Stimulated activated memory B cell treated with anti-CD40 and anti-IgM and Interleukin-4, amounts not matched to agents 10 μg/mL and 1 μg/mL and 100 μg/mL, for 72 hours (primary cell): Measurements from ENCODE around the gene CUL3.
"Not testable (repeated sequence)": the region's sequence is repeated elsewhere in the genome, so short reads cannot be mapped to it uniquely, and the experiment has no call there.

Experiments used
- ATAC-seq: fragments of 150-1000 bp; cut with Tn5 transposase; 2 replicates; pipeline ENCODE4 v1.10.0; 2021
- H3K27ac Mint-ChIP-seq: one replicate; pipeline ENCODE4 v1.8.0; 2022; ENCODE audit warnings: mild to moderate bottlenecking, mixed read lengths
- H3K27me3 Mint-ChIP-seq: one replicate; pipeline ENCODE4 v1.8.0; 2022; ENCODE audit warnings: mixed read lengths
- H3K36me3 Mint-ChIP-seq: one replicate; pipeline ENCODE4 v1.8.0; 2022; ENCODE audit warnings: mixed read lengths
- H3K4me1 Mint-ChIP-seq: one replicate; pipeline ENCODE4 v1.8.0; 2022; ENCODE audit warnings: mixed read lengths
- H3K4me3 Mint-ChIP-seq: one replicate; pipeline ENCODE4 v1.8.0; 2022; ENCODE audit warnings: mild to moderate bottlenecking, moderate library complexity, mixed read lengths
- H3K9me3 Mint-ChIP-seq: one replicate; pipeline ENCODE4 v1.8.0; 2022; ENCODE audit warnings: mixed read lengths

CUL3 gene

DNA sequence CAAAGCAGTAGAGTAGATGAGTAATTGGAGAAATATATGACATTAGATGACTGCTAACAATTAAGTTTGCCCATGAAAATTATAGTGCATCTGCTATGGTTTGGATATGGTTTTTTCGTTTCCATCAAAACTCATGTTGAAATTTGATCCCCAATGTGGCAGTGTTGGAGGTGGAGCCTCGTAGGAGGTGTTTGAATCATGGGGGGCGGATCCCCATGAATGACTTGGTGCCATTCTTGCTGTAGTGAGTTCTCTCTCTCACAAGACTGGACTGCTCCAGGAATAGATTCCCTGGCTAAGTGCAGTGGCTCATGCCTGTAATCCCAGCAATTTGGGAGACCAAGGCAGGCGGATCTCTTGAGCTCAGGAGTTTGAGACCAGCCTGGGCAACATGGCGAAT, 9.7 kb upstream of the CUL3 start:
- Mint-ChIP-seq H3K9me3 (no peaks in the 10 kb centered on the region), H3K4me3 (no peak overlapping the region), H3K4me1 (peaks cover 17% of the 10 kb centered on the region), H3K27me3 (no peaks in the 10 kb centered on the region), H3K36me3 (no peaks in the 10 kb centered on the region), H3K27ac (no peak overlapping the region)
- no peak for ATAC-seq

GRCh38 chr2:224591220-224591619, 6.1 kb upstream of the CUL3 start:
- no peak overlapping the region for H3K4me3 Mint-ChIP-seq
- H3K27ac Mint-ChIP-seq: no peak overlapping the region
- peaks cover 16% of the 10 kb centered on the region for H3K4me1 Mint-ChIP-seq
- no peaks in the 10 kb centered on the region for H3K36me3 Mint-ChIP-seq
- H3K27me3 Mint-ChIP-seq: no peaks in the 10 kb centered on the region
- no peaks in the 10 kb centered on the region for H3K9me3 Mint-ChIP-seq
- ATAC-seq: no peak

GRCh38 chr2:224586127-224586695, 1.0 kb upstream of the CUL3 start:
- Mint-ChIP-seq H3K9me3 (no peaks in the 10 kb centered on the region), H3K36me3 (peaks cover 6% of the 10 kb centered on the region), H3K4me3 (peak overlapping the region; percentile 94), H3K27me3 (no peaks in the 10 kb centered on the region), H3K4me1 (peaks cover 16% of the 10 kb centered on the region), H3K27ac (peak overlapping the region; percentile 97)
- ATAC-seq: no peak

- Mint-ChIP-seq H3K4me1 (peaks cover 27% of the 10 kb centered on the region), H3K9me3 (no peaks in the 10 kb centered on the region), H3K27ac (peak overlapping the region; percentile 97), H3K36me3 (peaks cover 14% of the 10 kb centered on the region), H3K27me3 (no peaks in the 10 kb centered on the region), H3K4me3 (peak overlapping the region; percentile 90)
- ATAC-seq: peak; percentile 63
Measured at GRCh38 chr2:224584785-224585210, 365 bp downstream of the CUL3 start.

- H3K36me3 Mint-ChIP-seq: peaks cover 19% of the 10 kb centered on the region
- H3K9me3 Mint-ChIP-seq: no peaks in the 10 kb centered on the region
- H3K4me1 Mint-ChIP-seq: peaks cover 32% of the 10 kb centered on the region
- no peak for ATAC-seq
- peak overlapping the region; percentile 97 for H3K27ac Mint-ChIP-seq
- H3K27me3 Mint-ChIP-seq: no peaks in the 10 kb centered on the region
- H3K4me3 Mint-ChIP-seq: peak overlapping the region; percentile 100
Measured at GRCh38 chr2:224584111-224584784, 915 bp downstream of the CUL3 start.

GRCh38 chr2:224583033-224583432, 2.1 kb downstream of the CUL3 start:
- H3K9me3 Mint-ChIP-seq, ATAC-seq, H3K27me3 Mint-ChIP-seq, H3K27ac Mint-ChIP-seq: not testable (repeated sequence)
- peaks cover 36% of the 10 kb centered on the region for H3K4me1 Mint-ChIP-seq
- H3K36me3 Mint-ChIP-seq: peaks cover 20% of the 10 kb centered on the region
- peak overlapping the region; percentile 100 for H3K4me3 Mint-ChIP-seq

DNA sequence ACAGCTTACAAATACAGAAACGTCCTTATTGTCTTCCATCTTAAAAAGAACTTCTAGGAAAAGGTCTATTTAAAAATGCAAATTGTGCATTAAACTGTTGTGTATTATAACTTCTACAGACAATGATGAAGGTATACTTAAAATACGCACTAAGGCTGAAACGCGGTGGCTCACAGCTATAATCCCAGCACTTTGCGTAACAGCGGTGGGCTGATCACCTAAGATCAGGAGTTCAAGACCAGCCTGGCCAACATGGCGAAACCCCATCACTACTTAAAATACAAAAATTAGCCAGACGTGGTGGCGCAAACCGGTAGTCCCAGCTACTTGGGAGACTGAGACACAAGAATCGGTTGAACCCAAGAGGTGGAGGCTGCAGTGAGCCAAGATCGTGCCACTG, 4.9 kb downstream of the CUL3 start:
- H3K36me3 Mint-ChIP-seq: peaks cover 20% of the 10 kb centered on the region
- peaks cover 53% of the 10 kb centered on the region for H3K4me1 Mint-ChIP-seq
- no peak overlapping the region for H3K27ac Mint-ChIP-seq
- no peaks in the 10 kb centered on the region for H3K9me3 Mint-ChIP-seq
- no peak overlapping the region for H3K4me3 Mint-ChIP-seq
- H3K27me3 Mint-ChIP-seq: no peaks in the 10 kb centered on the region
- no peak for ATAC-seq

- Mint-ChIP-seq H3K4me1 (peaks cover 62% of the 10 kb centered on the region), H3K9me3 (no peaks in the 10 kb centered on the region), H3K27me3 (no peaks in the 10 kb centered on the region), H3K4me3 (peak overlapping the region; percentile 45), H3K27ac (no peak overlapping the region), H3K36me3 (peaks cover 20% of the 10 kb centered on the region)
- no peak for ATAC-seq
Measured at GRCh38 chr2:224579411-224579810, 5.8 kb downstream of the CUL3 start.

DNA sequence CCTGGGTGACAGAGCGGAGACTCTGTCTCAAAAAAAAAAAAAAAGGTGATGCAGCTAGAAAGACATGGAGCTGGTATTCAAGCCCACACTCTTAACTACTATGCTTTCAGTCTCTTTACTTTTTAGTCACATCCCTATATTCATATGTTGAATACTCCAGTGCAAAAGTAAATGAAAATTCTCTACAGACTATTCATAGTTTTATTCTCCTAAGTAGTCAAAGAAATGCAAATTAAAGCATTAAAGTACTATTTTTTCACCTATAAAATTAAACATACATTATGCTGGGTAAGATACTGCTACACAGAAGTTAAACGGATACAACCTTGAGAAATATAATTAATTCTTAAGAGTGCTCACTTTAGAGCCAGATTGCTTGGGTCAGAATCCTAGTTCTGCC, 7.6 kb downstream of the CUL3 start:
- H3K27me3 Mint-ChIP-seq: no peaks in the 10 kb centered on the region
- no peaks in the 10 kb centered on the region for H3K9me3 Mint-ChIP-seq
- no peak for ATAC-seq

DNA sequence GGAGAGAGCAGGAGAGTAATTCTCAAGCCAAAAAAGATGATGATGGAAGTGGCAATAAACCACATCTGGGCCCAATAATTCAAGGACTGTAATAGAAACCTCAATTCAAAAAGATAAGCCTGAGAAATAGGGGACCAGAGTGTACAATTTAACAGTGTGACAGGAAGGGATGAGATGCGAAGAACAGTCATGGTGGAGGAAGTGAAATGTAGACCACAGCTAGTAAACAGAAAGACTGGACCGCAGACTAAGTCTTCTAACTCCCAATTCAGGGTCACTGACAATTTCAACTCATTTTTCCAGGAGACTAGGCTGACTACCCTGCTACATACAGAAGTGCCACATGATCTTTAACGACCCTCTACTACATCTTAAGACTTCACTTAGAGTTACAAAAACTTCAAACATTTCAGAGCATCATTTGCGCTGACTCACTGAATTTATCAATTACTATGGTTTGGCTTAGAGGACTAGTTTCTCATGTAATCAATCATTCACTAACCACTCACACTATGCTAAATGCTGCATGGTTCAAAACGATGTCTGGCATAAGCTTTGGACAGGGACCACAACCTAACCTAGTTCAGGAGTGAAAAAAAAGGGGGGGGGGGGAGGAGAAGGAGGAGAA, 9.0 kb downstream of the CUL3 start:
- H3K27me3 Mint-ChIP-seq: no peaks in the 10 kb centered on the region
- H3K9me3 Mint-ChIP-seq: no peaks in the 10 kb centered on the region
- peaks cover 79% of the 10 kb centered on the region for H3K4me1 Mint-ChIP-seq
- no peak overlapping the region for H3K4me3 Mint-ChIP-seq
- peak overlapping the region; percentile 7 for H3K27ac Mint-ChIP-seq
- ATAC-seq: peak; percentile 81
- H3K36me3 Mint-ChIP-seq: peaks cover 14% of the 10 kb centered on the region

More for the DNA sequence above, 7.6 kb downstream of the CUL3 start:
- Mint-ChIP-seq H3K36me3 (peaks cover 14% of the 10 kb centered on the region), H3K4me3 (no peak overlapping the region), H3K4me1 (peaks cover 66% of the 10 kb centered on the region), H3K27ac (peak overlapping the region; percentile 7)

DNA sequence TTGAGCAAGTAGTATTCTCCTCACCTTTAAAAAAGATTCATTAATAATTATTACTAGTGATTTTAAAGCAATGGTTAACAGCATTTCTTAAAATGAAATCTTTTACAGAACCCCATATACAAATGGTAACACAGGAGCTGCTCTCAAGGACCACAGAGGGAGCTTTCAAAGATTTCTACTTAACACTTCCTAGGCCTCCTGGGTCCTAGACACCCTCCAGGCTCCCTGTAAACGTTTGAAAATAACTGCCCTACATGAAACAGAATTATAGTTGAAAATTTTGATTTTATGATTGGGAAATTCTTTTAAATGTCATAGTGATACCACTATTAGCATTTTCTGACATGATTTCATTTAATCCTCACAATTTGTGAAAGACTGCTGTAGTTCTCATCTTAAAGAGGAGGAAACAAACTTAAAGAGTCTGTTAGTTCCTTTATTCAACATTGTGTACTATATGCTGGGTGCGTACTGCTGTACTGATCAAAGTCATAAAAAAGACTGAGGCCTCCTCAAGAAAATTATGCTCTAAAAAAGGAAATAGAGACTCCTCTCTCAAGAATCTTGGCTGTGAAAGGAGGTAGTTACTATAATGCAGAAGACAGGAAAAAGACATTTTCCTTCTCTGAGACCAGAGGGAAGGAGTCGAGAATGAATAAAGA, 10.6 kb downstream of the CUL3 start:
- Mint-ChIP-seq H3K9me3 (no peaks in the 10 kb centered on the region), H3K36me3 (peaks cover 10% of the 10 kb centered on the region), H3K27me3 (no peaks in the 10 kb centered on the region), H3K4me1 (peaks cover 80% of the 10 kb centered on the region), H3K4me3 (peak overlapping the region; percentile 28), H3K27ac (peak overlapping the region; percentile 36)
- no peak for ATAC-seq

- H3K27me3 Mint-ChIP-seq: no peaks in the 10 kb centered on the region
- ATAC-seq: no peak
- no peak overlapping the region for H3K27ac Mint-ChIP-seq
- no peaks in the 10 kb centered on the region for H3K9me3 Mint-ChIP-seq
- H3K36me3 Mint-ChIP-seq: peaks cover 7% of the 10 kb centered on the region
- H3K4me3 Mint-ChIP-seq: no peak overlapping the region
- H3K4me1 Mint-ChIP-seq: peaks cover 77% of the 10 kb centered on the region
Measured at GRCh38 chr2:224573724-224574123, 11.4 kb downstream of the CUL3 start.

- Mint-ChIP-seq H3K4me1 (peaks cover 79% of the 10 kb centered on the region), H3K36me3 (peaks cover 15% of the 10 kb centered on the region), H3K9me3 (peaks cover 5% of the 10 kb centered on the region), H3K27me3 (no peaks in the 10 kb centered on the region), H3K4me3 (no peak overlapping the region), H3K27ac (no peak overlapping the region)
- no peak for ATAC-seq
Measured at GRCh38 chr2:224572338-224572737, 12.8 kb downstream of the CUL3 start.

- Mint-ChIP-seq H3K27me3 (no peaks in the 10 kb centered on the region), H3K4me1 (peaks cover 74% of the 10 kb centered on the region), H3K9me3 (peaks cover 5% of the 10 kb centered on the region), H3K27ac (peak overlapping the region; percentile 41), H3K4me3 (peak overlapping the region; percentile 10), H3K36me3 (peaks cover 30% of the 10 kb centered on the region)
- no peak for ATAC-seq
Measured at GRCh38 chr2:224570328-224570993, 14.7 kb downstream of the CUL3 start.

- Mint-ChIP-seq H3K4me1 (peaks cover 74% of the 10 kb centered on the region), H3K27ac (peak overlapping the region; percentile 41), H3K27me3 (no peaks in the 10 kb centered on the region), H3K36me3 (peaks cover 35% of the 10 kb centered on the region), H3K4me3 (no peak overlapping the region), H3K9me3 (peaks cover 5% of the 10 kb centered on the region)
- no peak for ATAC-seq
Measured at GRCh38 chr2:224569654-224570053, 15.5 kb downstream of the CUL3 start.
